WTC11 (cell line): ENCODE data around the gene FNDC3A. TPM values are rescaled to one million over a fixed set of nuclear protein-coding genes. Genes with fewer than 3 reads are reported as not detected.

Experiments used
- ATAC-seq: fragments of 200-7000 bp; cut with Tn5 transposase; 2 replicates; pipeline ENCODE4 v1.10.0; 2021; ENCODE audit warnings: mild to moderate bottlenecking, moderate library complexity
- CTCF ChIA-PET: fragments of 300-600 bp; sonication (Branson Sonifier 250); formaldehyde crosslinking; loops from one replicate; lab custom pipeline; 2021; ENCODE audit warnings: antibody characterized with exemption; lab: Charles Lee
- POLR2A ChIA-PET: fragments of 350-600 bp; sonication (Branson Sonifier 250); formaldehyde crosslinking; loops from one replicate; lab custom pipeline; 2021; ENCODE audit warnings: antibody characterized with exemption; lab: Charles Lee
- DNase-seq: peaks from one replicate; pipeline ENCODE4 v3.0.0; 2021; ENCODE audit warnings: low spot score
- H3K27ac Mint-ChIP-seq: 2 replicates; pipeline ENCODE4 v1.8.0; 2021; ENCODE audit warnings: mixed read lengths
- H3K27me3 Mint-ChIP-seq: 2 replicates; pipeline ENCODE4 v1.8.0; 2021; ENCODE audit warnings: low read depth, mild to moderate bottlenecking, moderate library complexity, mixed read lengths
- H3K36me3 Mint-ChIP-seq: 2 replicates; pipeline ENCODE4 v1.8.0; 2021; ENCODE audit warnings: mixed read lengths
- H3K4me1 Mint-ChIP-seq: 2 replicates; pipeline ENCODE4 v1.8.0; 2022; ENCODE audit warnings: mixed read lengths
- H3K4me3 Mint-ChIP-seq: 2 replicates; pipeline ENCODE4 v1.8.0; 2021; ENCODE audit warnings: mild to moderate bottlenecking, moderate library complexity, mixed read lengths
- H3K9me3 Mint-ChIP-seq: 2 replicates; pipeline ENCODE4 v1.8.0; 2021; ENCODE audit warnings: mixed read lengths
- ATF1 ChIP-seq: sonication (generic); formaldehyde crosslinking; IDR thresholded peaks from 2 replicates; pipeline ENCODE4 v1.8.1; 2023; ENCODE audit warnings: mild to moderate bottlenecking, moderate library complexity, missing genetic modification reagents
- CBFB ChIP-seq: sonication (generic); formaldehyde crosslinking; IDR thresholded peaks from 2 replicates; pipeline ENCODE4 v1.8.1; 2022; ENCODE audit warnings: mild to moderate bottlenecking, low read depth, missing genetic modification reagents
- FOXK1 ChIP-seq: sonication (generic); formaldehyde crosslinking; IDR thresholded peaks from 2 replicates; pipeline ENCODE4 v1.8.0; 2022; ENCODE audit warnings: mild to moderate bottlenecking, moderate library complexity, missing genetic modification reagents
- FOXP1 ChIP-seq: sonication (generic); formaldehyde crosslinking; IDR thresholded peaks from 2 replicates; pipeline ENCODE4 v1.8.0; 2022; ENCODE audit warnings: missing genetic modification reagents, mild to moderate bottlenecking, moderate library complexity, borderline replicate concordance
- NFATC4 ChIP-seq: fragments of 250-450 bp; sonication (Bioruptor Pico); IDR thresholded peaks from 2 replicates; pipeline ENCODE4 v1.9.0; 2021; ENCODE audit warnings: mild to moderate bottlenecking
- NR2C2 ChIP-seq: sonication (generic); formaldehyde crosslinking; IDR thresholded peaks from 2 replicates; pipeline ENCODE4 v1.8.0; 2022; ENCODE audit warnings: mild to moderate bottlenecking, missing genetic modification reagents
- NR3C1 ChIP-seq: sonication (generic); formaldehyde crosslinking; conservative IDR thresholded peaks from 2 replicates; pipeline ENCODE4 v1.8.1; 2023; ENCODE audit warnings: low read depth, mild to moderate bottlenecking, missing genetic modification reagents
- RELA ChIP-seq: sonication (generic); formaldehyde crosslinking; IDR thresholded peaks from 2 replicates; pipeline ENCODE4 v1.8.1; 2022; ENCODE audit warnings: missing genetic modification reagents, mild to moderate bottlenecking, borderline replicate concordance
- SOX15 ChIP-seq: fragments of 250-450 bp; sonication (Bioruptor Pico); IDR thresholded peaks from 2 replicates; pipeline ENCODE4 v1.9.0; 2021; ENCODE audit warnings: mild to moderate bottlenecking
- TEAD4 ChIP-seq: sonication (generic); formaldehyde crosslinking; IDR thresholded peaks from 2 replicates; pipeline ENCODE4 v1.8.0; 2022; ENCODE audit warnings: mild to moderate bottlenecking, missing genetic modification reagents
- TP53 ChIP-seq: sonication (generic); formaldehyde crosslinking; IDR thresholded peaks from 2 replicates; pipeline ENCODE4 v1.8.1; 2023; ENCODE audit warnings: mild to moderate bottlenecking, missing genetic modification reagents
- ZBTB21 ChIP-seq: sonication (generic); formaldehyde crosslinking; IDR thresholded peaks from 2 replicates; pipeline ENCODE4 v1.8.1; 2023; ENCODE audit warnings: mild to moderate bottlenecking, missing genetic modification reagents, borderline replicate concordance
- ZNF138 ChIP-seq: sonication (generic); formaldehyde crosslinking; conservative IDR thresholded peaks from 2 replicates; pipeline ENCODE4 v1.8.1; 2022; ENCODE audit warnings: mild to moderate bottlenecking, moderate library complexity, missing genetic modification reagents
- ZNF219 ChIP-seq: sonication (generic); formaldehyde crosslinking; IDR thresholded peaks from 2 replicates; pipeline ENCODE4 v1.8.0; 2023; ENCODE audit warnings: missing genetic modification reagents, mild to moderate bottlenecking, borderline replicate concordance
- ZNF232 ChIP-seq: sonication (generic); formaldehyde crosslinking; IDR thresholded peaks from 2 replicates; pipeline ENCODE4 v1.8.0; 2022; ENCODE audit warnings: mild to moderate bottlenecking, missing genetic modification reagents
- ZNF263 ChIP-seq: sonication (generic); formaldehyde crosslinking; IDR thresholded peaks from 2 replicates; pipeline ENCODE4 v1.8.1; 2022; ENCODE audit warnings: low read depth, mild to moderate bottlenecking, moderate library complexity, missing genetic modification reagents
- total RNA-seq: library from RNA; stranded (reverse); gene quantifications from 3 replicates; pipeline ENCODE4 v1.2.3, GENCODE V29; 2021
- TF ChIP-seq, protein P1 (sequence below): sonication (generic); formaldehyde crosslinking; IDR thresholded peaks from 2 replicates; pipeline ENCODE4 v1.8.0; 2022; ENCODE audit warnings: mild to moderate bottlenecking, missing genetic modification reagents
- TF ChIP-seq, protein P2 (sequence below): fragments of 250-450 bp; sonication (Bioruptor Pico); IDR thresholded peaks from 2 replicates; pipeline ENCODE4 v1.8.0; 2021; ENCODE audit warnings: mild to moderate bottlenecking
- TF ChIP-seq, protein P3 (sequence below): fragments of 250-450 bp; sonication (Bioruptor Pico); conservative IDR thresholded peaks from 2 replicates; pipeline ENCODE4 v1.9.0; 2021; ENCODE audit warnings: mild to moderate bottlenecking
- TF ChIP-seq, protein P4 (sequence below): sonication (generic); formaldehyde crosslinking; IDR thresholded peaks from 2 replicates; pipeline ENCODE4 v1.8.1; 2022; ENCODE audit warnings: mild to moderate bottlenecking, moderate library complexity, missing genetic modification reagents

Gene FNDC3A
- total RNA-seq, 1 experiment from 2014 or later: 24.8 TPM

DNA sequence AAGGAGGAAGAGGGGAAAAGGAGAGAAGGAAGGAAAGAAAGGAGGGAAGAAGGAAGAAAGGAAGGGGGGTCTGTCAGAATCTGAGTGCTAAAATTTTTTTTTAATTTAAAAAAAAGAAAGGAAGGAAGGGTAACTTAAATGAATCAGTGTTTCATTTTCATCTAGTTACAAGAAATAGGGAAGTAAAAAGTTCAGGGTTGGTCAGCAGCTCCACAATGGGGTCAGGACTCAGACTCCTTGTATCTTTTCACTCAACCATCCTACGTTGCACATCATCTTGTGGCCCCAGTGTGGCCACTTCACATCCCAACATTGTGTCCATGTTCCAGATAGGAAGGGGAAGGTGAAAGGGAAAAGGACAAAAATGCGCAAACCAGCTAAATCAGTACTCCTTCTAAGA is 14.3 kb upstream of the FNDC3A start:
- H3K4me1 Mint-ChIP-seq: peaks cover 3% of the 10 kb centered on the region; the same call in 1 of the 2 replicates
- TF ChIP-seq TP53 (no peak), ZNF263 (no peak)
- TF ChIP-seq, protein P1, sequence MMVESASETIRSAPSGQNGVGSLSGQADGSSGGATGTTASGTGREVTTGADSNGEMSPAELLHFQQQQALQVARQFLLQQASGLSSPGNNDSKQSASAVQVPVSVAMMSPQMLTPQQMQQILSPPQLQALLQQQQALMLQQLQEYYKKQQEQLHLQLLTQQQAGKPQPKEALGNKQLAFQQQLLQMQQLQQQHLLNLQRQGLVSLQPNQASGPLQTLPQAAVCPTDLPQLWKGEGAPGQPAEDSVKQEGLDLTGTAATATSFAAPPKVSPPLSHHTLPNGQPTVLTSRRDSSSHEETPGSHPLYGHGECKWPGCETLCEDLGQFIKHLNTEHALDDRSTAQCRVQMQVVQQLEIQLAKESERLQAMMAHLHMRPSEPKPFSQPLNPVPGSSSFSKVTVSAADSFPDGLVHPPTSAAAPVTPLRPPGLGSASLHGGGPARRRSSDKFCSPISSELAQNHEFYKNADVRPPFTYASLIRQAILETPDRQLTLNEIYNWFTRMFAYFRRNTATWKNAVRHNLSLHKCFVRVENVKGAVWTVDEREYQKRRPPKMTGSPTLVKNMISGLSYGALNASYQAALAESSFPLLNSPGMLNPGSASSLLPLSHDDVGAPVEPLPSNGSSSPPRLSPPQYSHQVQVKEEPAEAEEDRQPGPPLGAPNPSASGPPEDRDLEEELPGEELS: no peak
- no peaks in the 10 kb centered on the region for H3K27me3 Mint-ChIP-seq
- H3K9me3 Mint-ChIP-seq: no peaks in the 10 kb centered on the region
- ChIA-PET CTCF (no interaction called here), POLR2A (no interaction called here)
- no peak overlapping the region for H3K27ac Mint-ChIP-seq
- no peak overlapping the region for H3K4me3 Mint-ChIP-seq
- ATAC-seq (no peak), DNase-seq (no peak)
- H3K36me3 Mint-ChIP-seq: no peaks in the 10 kb centered on the region

DNA sequence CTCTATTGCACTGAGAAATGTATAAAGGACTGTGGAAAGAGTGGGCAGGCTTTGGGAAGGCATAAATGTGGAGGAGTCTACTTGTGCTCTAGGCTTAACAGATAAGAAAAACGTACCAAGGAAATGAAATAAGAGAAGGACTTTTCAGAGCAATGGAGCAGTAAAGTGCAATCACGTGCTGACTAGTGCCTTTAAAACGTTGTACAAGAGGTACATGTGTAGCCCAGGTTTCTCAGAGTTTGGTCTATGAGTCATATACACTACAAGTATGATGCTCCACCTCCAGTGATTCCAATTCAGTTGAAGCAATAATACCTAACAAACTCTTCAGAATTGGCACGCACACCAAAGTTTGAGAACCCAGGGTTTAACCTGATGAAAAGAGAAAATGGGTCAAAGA is 13.4 kb upstream of the FNDC3A start:
- TF ChIP-seq, protein P1: no peak
- TF ChIP-seq ATF1 (CRISPR knock-in tag) (no peak), NR3C1 (no peak), ZNF232 (CRISPR knock-in tag) (no peak), NFATC4 (CRISPR knock-in tag) (no peak), RELA (no peak), ZNF219 (CRISPR knock-in tag) (no peak), CBFB (CRISPR knock-in tag) (no peak), TEAD4 (no peak), NR2C2 (no peak), SOX15 (no peak)
- TF ChIP-seq, protein P2, sequence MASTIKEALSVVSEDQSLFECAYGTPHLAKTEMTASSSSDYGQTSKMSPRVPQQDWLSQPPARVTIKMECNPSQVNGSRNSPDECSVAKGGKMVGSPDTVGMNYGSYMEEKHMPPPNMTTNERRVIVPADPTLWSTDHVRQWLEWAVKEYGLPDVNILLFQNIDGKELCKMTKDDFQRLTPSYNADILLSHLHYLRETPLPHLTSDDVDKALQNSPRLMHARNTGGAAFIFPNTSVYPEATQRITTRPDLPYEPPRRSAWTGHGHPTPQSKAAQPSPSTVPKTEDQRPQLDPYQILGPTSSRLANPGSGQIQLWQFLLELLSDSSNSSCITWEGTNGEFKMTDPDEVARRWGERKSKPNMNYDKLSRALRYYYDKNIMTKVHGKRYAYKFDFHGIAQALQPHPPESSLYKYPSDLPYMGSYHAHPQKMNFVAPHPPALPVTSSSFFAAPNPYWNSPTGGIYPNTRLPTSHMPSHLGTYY: no peak
- TF ChIP-seq, protein P3, sequence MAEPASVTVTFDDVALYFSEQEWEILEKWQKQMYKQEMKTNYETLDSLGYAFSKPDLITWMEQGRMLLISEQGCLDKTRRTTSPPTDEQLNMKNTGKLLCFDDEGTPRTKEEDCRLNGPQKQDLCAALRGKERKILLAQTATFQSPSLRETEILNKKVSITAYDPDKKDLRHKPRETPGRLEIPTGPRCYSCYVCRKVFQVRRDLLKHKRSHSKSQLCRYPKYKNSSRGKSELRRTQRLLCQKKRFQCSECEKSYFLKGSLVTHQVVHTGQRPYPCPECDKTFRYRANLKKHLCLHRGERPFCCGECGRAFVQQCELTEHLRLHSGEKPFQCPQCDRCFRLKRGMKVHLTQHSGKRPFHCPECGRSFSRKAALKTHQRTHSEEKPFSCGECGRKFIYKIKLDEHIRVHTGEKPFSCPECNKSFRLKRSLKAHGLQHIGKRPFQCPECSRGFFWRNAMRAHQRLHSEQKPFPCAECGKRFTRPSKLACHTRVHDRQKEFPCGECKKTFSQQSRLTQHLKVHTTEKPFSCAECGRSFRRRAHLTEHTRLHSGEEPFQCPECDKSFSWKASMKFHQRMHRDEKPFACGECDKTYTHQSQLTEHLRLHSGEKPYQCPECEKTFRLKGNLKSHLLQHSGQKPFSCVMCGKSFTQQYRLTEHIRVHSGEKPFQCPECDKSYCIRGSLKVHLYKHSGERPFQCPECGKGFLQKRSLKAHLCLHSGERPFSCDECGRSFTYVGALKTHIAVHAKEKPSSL (CRISPR knock-in tag): no peak
- no peaks in the 10 kb centered on the region for H3K36me3 Mint-ChIP-seq
- H3K4me1 Mint-ChIP-seq: peaks cover 3% of the 10 kb centered on the region; the same call in 1 of the 2 replicates
- POLR2A ChIA-PET: no interaction called here
- no peaks in the 10 kb centered on the region for H3K9me3 Mint-ChIP-seq
- H3K4me3 Mint-ChIP-seq: no peak overlapping the region
- H3K27me3 Mint-ChIP-seq: no peaks in the 10 kb centered on the region
- ATAC-seq (no peak), DNase-seq (no peak)
- H3K27ac Mint-ChIP-seq: no peak overlapping the region
- CTCF ChIA-PET: no interaction called here

DNA sequence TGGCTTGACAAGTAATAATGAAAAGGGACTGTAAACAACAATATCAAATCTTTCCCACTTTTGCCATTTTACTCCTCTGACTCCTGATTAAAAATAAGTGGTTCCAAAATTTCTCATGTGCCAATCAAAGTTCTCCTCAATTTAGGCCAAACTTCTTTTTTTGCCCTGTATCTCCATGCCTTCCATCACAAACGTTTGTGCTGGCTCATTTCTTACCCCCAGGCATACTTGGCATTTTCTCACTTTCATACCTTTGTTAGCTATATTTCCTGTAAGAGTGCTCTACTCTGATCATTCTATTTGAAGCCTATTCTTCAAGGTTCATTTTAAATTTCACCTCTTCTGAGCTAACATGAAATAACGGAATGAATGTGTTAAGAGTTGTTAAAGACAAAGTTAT is 10.0 kb upstream of the FNDC3A start:
- no peaks in the 10 kb centered on the region for H3K36me3 Mint-ChIP-seq
- ChIA-PET CTCF (no interaction called here), POLR2A (no interaction called here)
- no peaks in the 10 kb centered on the region for H3K9me3 Mint-ChIP-seq
- H3K27ac Mint-ChIP-seq: no peak overlapping the region
- no peaks in the 10 kb centered on the region for H3K27me3 Mint-ChIP-seq
- TF ChIP-seq ZBTB21 (CRISPR knock-in tag) (no peak), ZNF138 (CRISPR knock-in tag) (no peak), FOXP1 (CRISPR knock-in tag) (no peak), FOXK1 (CRISPR knock-in tag) (no peak)
- TF ChIP-seq, protein P4, sequence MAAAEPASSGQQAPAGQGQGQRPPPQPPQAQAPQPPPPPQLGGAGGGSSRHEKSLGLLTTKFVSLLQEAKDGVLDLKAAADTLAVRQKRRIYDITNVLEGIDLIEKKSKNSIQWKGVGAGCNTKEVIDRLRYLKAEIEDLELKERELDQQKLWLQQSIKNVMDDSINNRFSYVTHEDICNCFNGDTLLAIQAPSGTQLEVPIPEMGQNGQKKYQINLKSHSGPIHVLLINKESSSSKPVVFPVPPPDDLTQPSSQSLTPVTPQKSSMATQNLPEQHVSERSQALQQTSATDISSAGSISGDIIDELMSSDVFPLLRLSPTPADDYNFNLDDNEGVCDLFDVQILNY (CRISPR knock-in tag): no peak
- no peaks in the 10 kb centered on the region for H3K4me1 Mint-ChIP-seq
- DNase-seq: no peak
- no peak overlapping the region for H3K4me3 Mint-ChIP-seq
- ATAC-seq: no peak
